Tibial nerve (tissue), 4 donors: ENCODE data around the gene SLC8A2.

ENCODE experiments used
- EP300 ChIP-seq, 2 donors: sonication (generic); formaldehyde crosslinking; IDR thresholded peaks; one replicate each; pipeline ENCODE4 v1.6.1; 2017; ENCODE audit warnings: antibody characterized with exemption in 2 of 2, mild to moderate bottlenecking in 1 of 2
- POLR2A ChIP-seq, 2 donors: fragments of 450-650 bp; IDR thresholded peaks; one replicate each; pipeline ENCODE4 v1.6.1; 2017; ENCODE audit warnings: antibody characterized with exemption in 2 of 2, mild to moderate bottlenecking in 2 of 2, moderate library complexity in 2 of 2
- TF ChIP-seq, protein P1 (sequence below), 5 experiments: fragments of 200-600 bp in 3 of 5; fragments of 450-650 bp in 2 of 5; sonication (generic) in 3 of 5; IDR thresholded peaks; one replicate each; pipeline ENCODE4 v1.5.1; 2016 to 2019; ENCODE audit warnings: antibody characterized with exemption in 5 of 5, mild to moderate bottlenecking in 3 of 5, moderate library complexity in 2 of 5

DNA sequence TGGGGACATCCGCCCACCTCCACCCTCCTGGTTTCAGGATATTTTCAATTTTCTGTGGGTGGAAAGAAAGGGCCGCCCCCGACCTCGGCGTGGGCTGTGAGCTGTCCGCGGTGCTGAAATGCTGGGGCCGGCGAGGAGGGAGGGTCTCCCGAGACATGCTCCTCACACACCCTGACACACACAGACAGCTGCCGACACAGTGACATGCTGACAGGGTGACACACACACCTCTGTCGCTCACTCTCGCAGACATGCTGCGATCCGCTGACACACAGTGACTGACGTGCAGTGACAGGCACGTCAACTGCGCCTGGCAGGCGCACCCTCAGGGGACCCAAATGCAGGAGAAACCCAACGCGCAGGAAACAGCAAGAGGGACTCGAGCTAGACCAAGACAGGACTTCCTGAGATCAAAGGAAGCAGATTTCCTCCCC, 27.3 kb downstream of the SLC8A2 start:
- TF ChIP-seq POLR2A (IDR thresholded peaks at IDR 0.05) (no peak), EP300 (IDR thresholded peaks at IDR 0.05) (no peak)
- TF ChIP-seq, protein P1, sequence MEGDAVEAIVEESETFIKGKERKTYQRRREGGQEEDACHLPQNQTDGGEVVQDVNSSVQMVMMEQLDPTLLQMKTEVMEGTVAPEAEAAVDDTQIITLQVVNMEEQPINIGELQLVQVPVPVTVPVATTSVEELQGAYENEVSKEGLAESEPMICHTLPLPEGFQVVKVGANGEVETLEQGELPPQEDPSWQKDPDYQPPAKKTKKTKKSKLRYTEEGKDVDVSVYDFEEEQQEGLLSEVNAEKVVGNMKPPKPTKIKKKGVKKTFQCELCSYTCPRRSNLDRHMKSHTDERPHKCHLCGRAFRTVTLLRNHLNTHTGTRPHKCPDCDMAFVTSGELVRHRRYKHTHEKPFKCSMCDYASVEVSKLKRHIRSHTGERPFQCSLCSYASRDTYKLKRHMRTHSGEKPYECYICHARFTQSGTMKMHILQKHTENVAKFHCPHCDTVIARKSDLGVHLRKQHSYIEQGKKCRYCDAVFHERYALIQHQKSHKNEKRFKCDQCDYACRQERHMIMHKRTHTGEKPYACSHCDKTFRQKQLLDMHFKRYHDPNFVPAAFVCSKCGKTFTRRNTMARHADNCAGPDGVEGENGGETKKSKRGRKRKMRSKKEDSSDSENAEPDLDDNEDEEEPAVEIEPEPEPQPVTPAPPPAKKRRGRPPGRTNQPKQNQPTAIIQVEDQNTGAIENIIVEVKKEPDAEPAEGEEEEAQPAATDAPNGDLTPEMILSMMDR (IDR thresholded peaks at IDR 0.05): no peak
